A549 treated with Hydrocortisone at 1 μM for 4 hours (cell line): ENCODE measurements around the gene GPX3. TPM values are rescaled to one million over a fixed set of nuclear protein-coding genes. Genes with fewer than 3 reads are reported as not detected.

Experiments
- total RNA-seq: library from RNA; stranded (reverse); fragments of 200-300 nt; extraction: Qiagen RNA extraction; gene quantifications from 5 replicates; pipeline ENCODE4 v1.2.3, GENCODE V29; 2022

The GPX3 gene, protein sequence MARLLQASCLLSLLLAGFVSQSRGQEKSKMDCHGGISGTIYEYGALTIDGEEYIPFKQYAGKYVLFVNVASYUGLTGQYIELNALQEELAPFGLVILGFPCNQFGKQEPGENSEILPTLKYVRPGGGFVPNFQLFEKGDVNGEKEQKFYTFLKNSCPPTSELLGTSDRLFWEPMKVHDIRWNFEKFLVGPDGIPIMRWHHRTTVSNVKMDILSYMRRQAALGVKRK
- 16.0 to 22.4 TPM (median 19.0 TPM) in 5 replicates for total RNA-seq

DNA sequence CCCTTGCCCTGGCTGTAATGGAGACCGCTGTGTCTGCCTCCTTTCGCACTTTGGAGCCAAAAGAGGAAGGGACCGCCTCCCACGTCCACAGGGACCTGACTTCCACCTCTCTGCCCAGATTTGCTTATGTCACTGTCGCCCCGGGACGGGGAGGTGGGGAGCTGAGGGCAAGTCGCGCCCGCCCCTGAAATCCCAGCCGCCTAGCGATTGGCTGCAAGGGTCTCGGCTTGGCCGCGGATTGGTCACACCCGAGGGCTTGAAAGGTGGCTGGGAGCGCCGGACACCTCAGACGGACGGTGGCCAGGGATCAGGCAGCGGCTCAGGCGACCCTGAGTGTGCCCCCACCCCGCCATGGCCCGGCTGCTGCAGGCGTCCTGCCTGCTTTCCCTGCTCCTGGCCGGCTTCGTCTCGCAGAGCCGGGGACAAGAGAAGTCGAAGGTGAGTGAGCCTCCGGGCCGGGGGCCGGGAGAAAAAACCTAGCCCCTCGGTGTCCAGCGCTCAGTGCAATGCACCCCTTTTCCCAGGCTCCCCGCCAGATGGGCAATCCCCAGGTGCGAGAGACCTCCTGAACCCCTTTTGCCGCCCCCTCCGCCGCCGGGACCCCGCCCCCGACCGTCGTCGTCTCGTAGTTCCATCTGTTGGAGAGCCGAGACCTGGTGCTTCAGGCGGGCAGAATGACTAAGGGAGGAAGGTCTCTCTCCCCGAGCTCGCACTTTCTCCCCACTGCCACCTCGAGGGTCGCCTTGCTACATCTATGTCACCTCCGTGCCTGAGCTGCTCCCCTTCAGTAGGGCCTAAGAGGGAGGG, at the start of gene GPX3:
GPX3 (plus strand) TSS at position 288 of the 807 bp plus-strand sequence; CDS start at position 352, 64 bp downstream.

Other genes starting within 250 kb of the GPX3 start
- gene SMIM3, start 241.8 kb upstream of the GPX3 start, total RNA-seq, result 13.1 to 16.4 TPM (median 14.6 TPM) in 5 replicates
- gene IRGM, start 174.1 kb upstream of the GPX3 start, total RNA-seq, result 0.09 to 0.32 TPM (median 0.17 TPM) in 5 replicates
- 2.0 to 3.0 TPM (median 2.3 TPM) in 5 replicates for gene ZNF300, start 115.6 kb upstream of the GPX3 start, total RNA-seq
- gene TNIP1, start 60.4 kb downstream of the GPX3 start, total RNA-seq, result 138 to 148 TPM (median 145 TPM) in 5 replicates
- 41.9 to 54.5 TPM (median 45.0 TPM) in 5 replicates for gene ANXA6, start 137.2 kb downstream of the GPX3 start, total RNA-seq
- gene CCDC69, start 203.5 kb downstream of the GPX3 start, total RNA-seq, result 1.3 to 1.8 TPM (median 1.3 TPM) in 5 replicates
- 15.7 to 20.1 TPM (median 16.9 TPM) in 5 replicates for gene GM2A, start 232.6 kb downstream of the GPX3 start, total RNA-seq